ENCODE results near the gene CD22. TPM values are rescaled to one million over a fixed set of nuclear protein-coding genes. Genes with fewer than 3 reads are reported as not detected.

The CD22 gene
- total and polyA plus RNA-seq, 2 donors (not counting 1 experiment from before 2014, with no cell fraction given): 692 to 1,437 TPM

DNA sequence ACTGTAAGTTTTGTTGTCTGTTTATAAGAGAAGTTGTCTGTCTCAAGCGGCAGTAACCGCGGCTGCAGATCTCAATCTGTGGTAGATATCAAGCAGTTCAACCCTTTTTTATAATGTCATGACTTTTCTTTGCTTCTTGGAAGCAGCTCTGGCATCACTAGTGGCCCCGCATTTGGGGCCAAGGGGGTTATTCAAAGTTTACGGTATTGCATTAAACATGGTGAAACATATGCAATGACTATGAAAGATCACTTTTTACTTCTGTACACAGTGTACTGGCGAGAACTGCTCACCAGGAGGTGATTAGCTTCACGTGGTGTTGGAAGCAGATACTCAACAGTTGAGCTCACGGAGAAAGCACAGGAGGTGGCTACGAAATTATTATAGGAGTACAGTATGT lies 24.6 kb downstream of the CD22 start:
- Histone ChIP-seq H3K9me3 (ENCODE audit: control extremely low read depth in 1 of 3, control insufficient read depth in 2 of 3, insufficient read depth in 1 of 3, low read length in 2 of 3) (peaks cover 0 to 9% (median 0%) of the 10 kb centered on the region in 3 donors), H3K4me2 (replicated peaks; ENCODE audit: low read depth, low read length, poor library complexity, severe bottlenecking) (no peak overlapping the region), H3K9ac (ENCODE audit: low read length) (no peak overlapping the region), H4K20me1 (ENCODE audit: control insufficient read depth, insufficient read depth, low read length, poor library complexity, severe bottlenecking) (no peaks in the 10 kb centered on the region), H3K79me2 (ENCODE audit: control insufficient read depth, insufficient read depth, low read length) (no peaks in the 10 kb centered on the region), H3K4me3 (ENCODE audit: control extremely low read depth in 1 of 5, extremely low read depth in 1 of 5, insufficient read depth in 1 of 5, low read depth in 2 of 5, low read length in 4 of 5) (no peak overlapping the region), H2AFZ (ENCODE audit: insufficient read depth, low read depth, low read length, poor library complexity, severe bottlenecking) (no peak overlapping the region), H3K4me1 (ENCODE audit: control insufficient read depth in 2 of 2, insufficient read depth in 2 of 2, low read length in 2 of 2) (peaks cover 22 to 34% of the 10 kb centered on the region in 2 donors), H3K27ac (ENCODE audit: low read length in 2 of 2) (no peak overlapping the region), H3K36me3 (replicated peaks in 1 of 2; ENCODE audit: control extremely low read depth in 1 of 2, control insufficient read depth in 1 of 2, extremely low read depth in 1 of 2, insufficient read depth in 2 of 2, low read length in 1 of 2) (no peaks in the 10 kb centered on the region), H3K27me3 (replicated peaks in 1 of 4; ENCODE audit: control extremely low read depth in 1 of 4, control insufficient read depth in 3 of 4, insufficient read depth in 4 of 4, low read length in 3 of 4) (peaks cover 0 to 5% (median 0%) of the 10 kb centered on the region in 4 experiments)
- ATAC-seq (ENCODE audit: low read depth) (no peak), DNase-seq (no peak)
- POLR2A ChIA-PET: interaction anchor here (2.0 kb wide), 1 partner anchor 115 kb away, joined by 6 read pairs; no protein-coding TSS in a partner anchor
- WGBS (ENCODE audit: insufficient coverage): 90% methylated on average over 4 of the region's 9 CpGs
- intact Hi-C loops (cut with micrococcal nuclease): loop anchor here (2.0 kb wide), 1 partner anchor 47 kb away; no protein-coding TSS in a partner anchor
- TF ChIP-seq, protein P1, sequence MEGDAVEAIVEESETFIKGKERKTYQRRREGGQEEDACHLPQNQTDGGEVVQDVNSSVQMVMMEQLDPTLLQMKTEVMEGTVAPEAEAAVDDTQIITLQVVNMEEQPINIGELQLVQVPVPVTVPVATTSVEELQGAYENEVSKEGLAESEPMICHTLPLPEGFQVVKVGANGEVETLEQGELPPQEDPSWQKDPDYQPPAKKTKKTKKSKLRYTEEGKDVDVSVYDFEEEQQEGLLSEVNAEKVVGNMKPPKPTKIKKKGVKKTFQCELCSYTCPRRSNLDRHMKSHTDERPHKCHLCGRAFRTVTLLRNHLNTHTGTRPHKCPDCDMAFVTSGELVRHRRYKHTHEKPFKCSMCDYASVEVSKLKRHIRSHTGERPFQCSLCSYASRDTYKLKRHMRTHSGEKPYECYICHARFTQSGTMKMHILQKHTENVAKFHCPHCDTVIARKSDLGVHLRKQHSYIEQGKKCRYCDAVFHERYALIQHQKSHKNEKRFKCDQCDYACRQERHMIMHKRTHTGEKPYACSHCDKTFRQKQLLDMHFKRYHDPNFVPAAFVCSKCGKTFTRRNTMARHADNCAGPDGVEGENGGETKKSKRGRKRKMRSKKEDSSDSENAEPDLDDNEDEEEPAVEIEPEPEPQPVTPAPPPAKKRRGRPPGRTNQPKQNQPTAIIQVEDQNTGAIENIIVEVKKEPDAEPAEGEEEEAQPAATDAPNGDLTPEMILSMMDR (IDR thresholded peaks at IDR 0.05): no peak
- CTCF ChIA-PET: interaction anchor here (0.6 to 13.5 kb wide), 34 partner anchors 12 to 389 kb away, joined by 3 to 234 read pairs (median 5); partner anchors contain the start of genes FFAR2 and FXYD7
- peaks cover 28% of the 10 kb centered on the region for H3K4me1 Mint-ChIP-seq
- no peaks in the 10 kb centered on the region for H3K9me3 Mint-ChIP-seq (ENCODE audit: insufficient read depth)
- no peak overlapping the region for H3K27ac Mint-ChIP-seq
- H3K27me3 Mint-ChIP-seq: peaks cover 17% of the 10 kb centered on the region
- no peak overlapping the region for H3K4me3 Mint-ChIP-seq

- intact Hi-C loops (cut with micrococcal nuclease): no loop called here
- Mint-ChIP-seq H3K27me3 (peaks cover 17% of the 10 kb centered on the region), H3K9me3 (ENCODE audit: insufficient read depth) (no peaks in the 10 kb centered on the region), H3K4me3 (no peak overlapping the region), H3K27ac (no peak overlapping the region), H3K4me1 (peaks cover 15% of the 10 kb centered on the region)
- Histone ChIP-seq H3K27me3 (replicated peaks in 1 of 4; ENCODE audit: control extremely low read depth in 1 of 4, control insufficient read depth in 3 of 4, insufficient read depth in 4 of 4, low read length in 3 of 4) (peaks cover 0 to 5% (median 0%) of the 10 kb centered on the region in 4 experiments), H4K20me1 (ENCODE audit: control insufficient read depth, insufficient read depth, low read length, poor library complexity, severe bottlenecking) (no peaks in the 10 kb centered on the region), H3K79me2 (ENCODE audit: control insufficient read depth, insufficient read depth, low read length) (no peaks in the 10 kb centered on the region), H3K4me3 (ENCODE audit: control extremely low read depth in 1 of 5, extremely low read depth in 1 of 5, insufficient read depth in 1 of 5, low read depth in 2 of 5, low read length in 4 of 5) (no peak overlapping the region), H2AFZ (ENCODE audit: insufficient read depth, low read depth, low read length, poor library complexity, severe bottlenecking) (no peak overlapping the region), H3K9ac (ENCODE audit: low read length) (no peak overlapping the region), H3K9me3 (ENCODE audit: control extremely low read depth in 1 of 3, control insufficient read depth in 2 of 3, insufficient read depth in 1 of 3, low read length in 2 of 3) (no peaks in the 10 kb centered on the region), H3K4me1 (ENCODE audit: control insufficient read depth in 2 of 2, insufficient read depth in 2 of 2, low read length in 2 of 2) (peaks cover 9 to 22% of the 10 kb centered on the region in 2 donors), H3K4me2 (replicated peaks; ENCODE audit: low read depth, low read length, poor library complexity, severe bottlenecking) (no peak overlapping the region), H3K27ac (ENCODE audit: low read length in 2 of 2) (no peak overlapping the region), H3K36me3 (replicated peaks in 1 of 2; ENCODE audit: control extremely low read depth in 1 of 2, control insufficient read depth in 1 of 2, extremely low read depth in 1 of 2, insufficient read depth in 2 of 2, low read length in 1 of 2) (no peaks in the 10 kb centered on the region)
- no peak for TF ChIP-seq EZH2 (IDR thresholded peaks at IDR 0.05; ENCODE audit: borderline replicate concordance, insufficient read depth, low read depth, low read length, poor library complexity, severe bottlenecking)
- TF ChIP-seq, protein P1 (IDR thresholded peaks at IDR 0.05): no peak
- DNase-seq (no peak), ATAC-seq (ENCODE audit: low read depth) (no peak)
- ChIA-PET POLR2A (interaction anchor here (0.6 kb wide), 1 partner anchor 56 kb away, joined by 3 read pairs; no protein-coding TSS in a partner anchor), CTCF (interaction anchor here (2.9 to 13.5 kb wide), 4 partner anchors 108 to 288 kb away, joined by 10 to 234 read pairs (median 54); no protein-coding TSS in a partner anchor)
- WGBS (ENCODE audit: insufficient coverage): 89% methylated on average over 5 of the region's 8 CpGs
These were observed 25.9 kb downstream of the CD22 start for GRCh38 chr19:35354898-35355297.
